Activated CD4-positive, alpha-beta T cell treated with anti-CD3 and anti-CD28 coated beads, Interleukin-2, amount 10 ng/mL, durations not matched to agents 24 days and 14 days (primary cell): ENCODE data around the gene FAM13A. TPM values are rescaled to one million over a fixed set of nuclear protein-coding genes. Genes with fewer than 3 reads are reported as not detected.
A peak's percentile ranks its signal among the peaks of the same experiment; 100 is the strongest.
"Not testable (repeated sequence)": the region's sequence is repeated elsewhere in the genome, so short reads cannot be mapped to it uniquely, and the experiment has no call there.

Experiments used
- DNase-seq: peaks from one replicate; pipeline ENCODE4 v3.0.0; 2022
- H3K27ac Mint-ChIP-seq: one replicate; pipeline ENCODE4 v1.8.0; 2022; ENCODE audit warnings: mild to moderate bottlenecking, mixed read lengths
- H3K27me3 Mint-ChIP-seq: one replicate; pipeline ENCODE4 v1.8.0; 2022; ENCODE audit warnings: mixed read lengths
- H3K36me3 Mint-ChIP-seq: one replicate; pipeline ENCODE4 v1.8.0; 2022; ENCODE audit warnings: low read depth, mild to moderate bottlenecking, mixed read lengths
- H3K4me1 Mint-ChIP-seq: one replicate; pipeline ENCODE4 v1.8.0; 2021; ENCODE audit warnings: mixed read lengths
- H3K4me3 Mint-ChIP-seq: one replicate; pipeline ENCODE4 v1.8.0; 2022; ENCODE audit warnings: mild to moderate bottlenecking, moderate library complexity, mixed read lengths
- H3K9me3 Mint-ChIP-seq: one replicate; pipeline ENCODE4 v1.8.0; 2021; ENCODE audit warnings: mixed read lengths
- intact Hi-C: fragments of 100-400 bp; cut with micrococcal nuclease; formaldehyde crosslinking; loops from one replicate; pipeline ENCODE4 v1.15.1; 2023
- total RNA-seq: library from RNA; stranded (reverse); gene quantifications from 2 replicates; pipeline ENCODE4 v1.2.3, GENCODE V29; 2022

The FAM13A gene
- total RNA-seq, 1 donor from 2014 or later, result 3.0 TPM

DNA sequence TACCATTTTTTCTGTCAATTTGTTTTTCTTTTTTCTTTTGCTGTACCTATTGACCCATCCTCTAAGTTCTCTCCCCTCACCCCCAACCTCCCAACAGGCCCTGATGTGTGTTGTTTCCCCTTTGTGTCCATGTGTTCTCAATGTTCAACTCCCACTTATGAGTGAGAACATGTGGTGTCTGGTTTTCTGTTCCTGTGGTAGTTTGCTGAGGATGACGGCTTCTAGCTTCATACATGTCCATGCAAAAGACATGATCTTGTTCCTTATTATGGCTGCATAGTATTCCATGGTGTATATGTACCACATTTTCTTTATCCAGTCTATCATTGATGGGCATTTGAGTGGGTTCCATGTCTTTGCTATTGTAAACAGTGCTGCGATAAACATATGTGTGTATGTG, 859 bp upstream of the FAM13A start:
- H3K27ac Mint-ChIP-seq, intact Hi-C loops, H3K27me3 Mint-ChIP-seq, H3K4me3 Mint-ChIP-seq, H3K36me3 Mint-ChIP-seq, H3K4me1 Mint-ChIP-seq, DNase-seq: not testable (repeated sequence)
- peaks cover 43% of the 10 kb centered on the region for H3K9me3 Mint-ChIP-seq

DNA sequence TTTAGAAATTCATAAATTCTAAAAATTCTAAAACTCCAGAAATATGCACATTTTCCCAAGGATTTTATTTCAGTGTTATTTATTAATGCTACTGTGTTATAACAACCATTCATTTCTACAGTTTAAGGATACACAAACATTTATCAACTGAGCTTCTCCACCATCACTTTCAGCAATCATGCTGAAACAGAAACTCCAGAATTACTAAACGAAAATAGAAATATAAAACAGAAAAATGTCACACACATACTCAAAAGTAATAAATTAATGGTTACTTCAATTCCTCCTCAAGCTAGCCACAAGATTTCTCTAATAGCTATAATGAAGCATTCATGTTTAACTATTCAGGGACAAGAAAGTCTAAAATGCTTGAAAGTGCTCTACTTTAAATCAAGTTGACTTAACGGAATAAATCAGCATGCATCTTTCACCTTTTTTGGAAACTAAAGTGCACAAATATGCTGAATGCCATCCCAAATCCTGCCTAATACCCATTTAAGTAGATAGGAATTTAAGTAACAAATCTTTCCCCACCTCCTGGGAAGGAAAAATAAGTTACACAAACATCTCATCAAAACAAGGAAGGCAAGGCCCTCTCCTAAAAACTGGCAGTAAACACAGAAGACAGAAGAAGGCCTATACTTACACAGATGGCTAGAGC, 563 bp downstream of the FAM13A start:
- peaks cover 30% of the 10 kb centered on the region for H3K9me3 Mint-ChIP-seq
- H3K4me1 Mint-ChIP-seq, result peaks cover 5% of the 10 kb centered on the region
- no peaks in the 10 kb centered on the region for H3K36me3 Mint-ChIP-seq
- intact Hi-C loops, result no loop called here
- no peak overlapping the region for H3K4me3 Mint-ChIP-seq
- no peak overlapping the region for H3K27ac Mint-ChIP-seq
- H3K27me3 Mint-ChIP-seq, result peaks cover 8% of the 10 kb centered on the region
- DNase-seq, result no peak

DNA sequence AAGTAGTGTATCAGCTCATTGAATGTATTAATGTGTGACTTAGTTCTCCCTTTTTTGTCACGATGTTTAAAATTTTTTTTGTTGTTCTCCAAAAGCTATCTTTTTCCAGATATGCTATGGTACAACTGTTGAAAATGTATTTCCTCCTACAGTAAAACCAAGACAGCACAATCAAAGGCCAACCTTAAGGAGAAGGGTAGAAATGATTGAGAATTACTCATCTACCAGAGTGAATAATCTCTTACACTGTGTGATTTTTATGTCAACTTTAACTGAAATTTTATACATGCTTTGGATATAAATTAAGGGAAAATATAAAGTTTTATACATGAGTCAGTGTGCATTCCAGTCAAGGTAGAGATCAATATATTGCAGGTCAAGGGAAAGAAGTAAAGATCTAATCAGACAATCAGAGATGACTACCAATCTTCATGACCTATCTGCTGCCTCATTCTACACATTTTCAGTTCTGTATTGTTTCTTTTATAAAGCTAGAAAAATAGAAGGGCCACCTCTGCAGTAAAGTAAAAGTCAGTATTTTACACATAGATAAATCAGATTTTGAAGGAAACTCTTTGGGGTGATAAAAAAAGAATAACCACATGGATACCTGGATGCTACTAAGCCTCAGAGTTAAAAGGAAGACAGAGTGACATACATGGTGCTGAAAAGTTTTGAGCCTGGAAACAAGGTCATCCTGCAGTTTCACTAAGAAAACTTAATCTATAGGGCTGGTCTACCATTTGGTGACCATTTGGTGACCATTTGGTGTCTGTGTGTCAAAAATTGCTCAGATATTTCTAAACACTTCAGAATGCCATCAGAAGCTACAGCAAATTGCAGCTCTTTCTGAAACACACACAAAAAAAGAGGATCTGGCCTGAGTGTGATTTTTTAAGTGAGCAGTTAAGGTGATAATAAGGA, 1.6 kb downstream of the FAM13A start:
- Mint-ChIP-seq H3K27me3 (peaks cover 2% of the 10 kb centered on the region), H3K36me3 (no peaks in the 10 kb centered on the region), H3K27ac (peak overlapping the region; percentile 26), H3K4me3 (no peak overlapping the region), H3K9me3 (peaks cover 23% of the 10 kb centered on the region), H3K4me1 (peaks cover 5% of the 10 kb centered on the region)
- intact Hi-C loops, result no loop called here
- DNase-seq, result no peak

DNA sequence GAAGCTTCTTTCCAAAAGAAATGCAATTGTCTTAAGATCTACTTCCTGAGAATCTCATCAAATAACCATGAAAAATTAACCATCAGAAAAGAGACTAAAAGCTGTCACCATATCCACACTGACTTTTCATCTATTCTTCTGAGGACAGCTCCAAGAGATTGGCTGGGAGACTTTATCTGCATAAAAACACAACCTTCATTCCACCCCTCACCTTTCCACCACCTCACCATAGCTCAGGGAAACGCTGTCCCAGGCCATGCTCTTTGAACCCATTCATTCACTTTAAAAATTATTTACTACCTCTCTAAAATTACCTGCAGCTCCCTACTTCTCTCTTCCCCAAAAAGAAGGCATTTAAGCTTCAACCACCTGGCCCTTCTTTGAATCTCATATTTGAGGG, 2.4 kb downstream of the FAM13A start:
- Mint-ChIP-seq H3K27ac (no peak overlapping the region), H3K36me3 (no peaks in the 10 kb centered on the region), H3K9me3 (peaks cover 19% of the 10 kb centered on the region), H3K4me1 (peaks cover 5% of the 10 kb centered on the region), H3K4me3 (no peak overlapping the region), H3K27me3 (peaks cover 2% of the 10 kb centered on the region)
- no peak for DNase-seq
- intact Hi-C loops, result no loop called here

DNA sequence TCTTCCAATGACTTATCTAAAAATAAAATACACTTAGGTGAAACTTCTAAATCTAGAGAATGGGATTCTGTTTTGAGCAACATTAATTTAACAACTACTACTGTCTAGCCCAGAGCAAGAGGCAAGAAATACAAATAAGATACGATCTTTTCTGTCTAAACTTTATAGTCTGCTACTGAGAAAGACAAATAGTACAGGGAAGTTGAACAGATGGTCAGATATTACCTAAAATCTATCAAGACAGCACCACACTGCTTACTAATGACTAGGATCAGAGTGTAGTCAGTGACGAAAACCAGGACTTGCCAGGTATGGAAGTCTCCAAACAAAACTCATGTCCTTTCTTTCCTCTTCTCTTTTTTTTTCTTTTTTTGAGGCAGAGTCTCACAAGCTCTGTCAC, 7.1 kb downstream of the FAM13A start:
- peaks cover 4% of the 10 kb centered on the region for H3K27me3 Mint-ChIP-seq
- H3K4me1 Mint-ChIP-seq, result no peaks in the 10 kb centered on the region
- no peak overlapping the region for H3K4me3 Mint-ChIP-seq
- intact Hi-C loops, result no loop called here
- DNase-seq, result no peak
- no peak overlapping the region for H3K27ac Mint-ChIP-seq
- peaks cover 5% of the 10 kb centered on the region for H3K9me3 Mint-ChIP-seq
- H3K36me3 Mint-ChIP-seq, result no peaks in the 10 kb centered on the region

DNA sequence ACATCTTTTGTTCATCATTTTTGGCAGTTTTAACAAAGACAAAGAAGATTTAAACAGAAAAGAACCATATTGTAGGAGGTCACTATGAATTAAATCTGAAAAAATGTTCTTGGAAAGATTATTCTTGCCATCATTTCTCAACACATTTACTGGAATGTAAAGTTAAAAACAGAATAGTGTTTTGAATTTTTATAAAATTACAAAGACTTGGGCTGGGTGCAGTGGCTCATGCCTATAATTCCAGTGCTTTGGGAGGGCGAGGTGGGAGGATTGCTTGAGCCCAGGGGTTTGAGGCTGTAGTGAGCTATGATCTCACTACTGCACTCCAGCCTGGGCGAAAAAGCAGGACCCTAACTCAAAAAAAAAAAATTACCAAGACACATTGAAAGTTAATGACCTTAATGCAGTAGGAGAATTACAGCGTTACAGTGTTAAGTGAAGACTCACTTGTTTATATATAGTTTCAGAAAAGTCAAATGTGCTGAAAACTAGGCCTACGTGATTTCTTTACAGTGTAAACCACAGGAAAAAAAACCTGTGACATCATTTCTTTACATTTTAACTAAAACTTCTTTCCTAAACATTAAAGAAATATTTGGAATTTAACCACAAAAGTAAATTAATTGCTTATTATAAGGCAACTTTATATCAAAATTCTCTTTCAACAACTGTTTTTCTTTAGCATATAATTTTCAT, 7.9 kb downstream of the FAM13A start:
- H3K27me3 Mint-ChIP-seq, result peaks cover 7% of the 10 kb centered on the region
- H3K4me1 Mint-ChIP-seq, result no peaks in the 10 kb centered on the region
- H3K4me3 Mint-ChIP-seq, result no peak overlapping the region
- DNase-seq, result no peak
- no peaks in the 10 kb centered on the region for H3K36me3 Mint-ChIP-seq
- peaks cover 5% of the 10 kb centered on the region for H3K9me3 Mint-ChIP-seq
- no peak overlapping the region for H3K27ac Mint-ChIP-seq
- intact Hi-C loops, result no loop called here

DNA sequence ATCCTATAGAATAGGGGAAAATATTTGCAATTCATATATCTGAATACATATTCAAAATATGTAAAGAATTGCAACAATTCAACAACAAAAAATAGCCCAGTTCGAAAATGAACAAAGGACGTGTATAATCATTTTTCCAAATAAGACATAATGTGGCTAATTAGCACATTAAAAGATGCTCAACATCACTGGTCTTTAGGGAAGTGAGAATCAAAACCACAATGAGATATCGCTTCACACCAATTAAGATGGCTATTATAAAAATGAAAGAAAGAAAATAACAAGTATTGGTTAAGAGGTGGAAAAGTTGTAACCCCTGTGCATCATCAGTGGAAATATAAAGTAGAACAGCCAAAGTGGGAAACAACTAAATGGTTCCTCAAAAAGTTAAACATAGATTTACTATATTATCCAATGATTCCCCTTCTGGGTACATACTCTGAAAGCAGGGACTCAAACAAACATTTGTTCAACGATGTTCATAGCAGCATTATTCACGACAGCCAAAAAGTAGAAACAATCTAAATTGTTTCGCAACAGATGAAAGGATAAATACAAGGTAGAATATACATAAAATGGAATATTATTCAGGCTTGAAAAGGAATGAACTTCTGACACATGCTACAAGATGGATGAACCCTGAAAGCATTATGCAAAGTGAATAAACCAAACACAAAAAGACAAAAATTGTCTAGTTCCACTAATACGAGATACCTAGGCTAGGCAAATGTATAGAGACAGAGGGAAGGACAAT, 12.7 kb downstream of the FAM13A start:
- Mint-ChIP-seq H3K9me3 (no peaks in the 10 kb centered on the region), H3K4me1 (no peaks in the 10 kb centered on the region), H3K27me3 (peaks cover 11% of the 10 kb centered on the region), H3K4me3 (no peak overlapping the region), H3K36me3 (no peaks in the 10 kb centered on the region), H3K27ac (no peak overlapping the region)
- DNase-seq, result no peak
- intact Hi-C loops, result no loop called here

DNA sequence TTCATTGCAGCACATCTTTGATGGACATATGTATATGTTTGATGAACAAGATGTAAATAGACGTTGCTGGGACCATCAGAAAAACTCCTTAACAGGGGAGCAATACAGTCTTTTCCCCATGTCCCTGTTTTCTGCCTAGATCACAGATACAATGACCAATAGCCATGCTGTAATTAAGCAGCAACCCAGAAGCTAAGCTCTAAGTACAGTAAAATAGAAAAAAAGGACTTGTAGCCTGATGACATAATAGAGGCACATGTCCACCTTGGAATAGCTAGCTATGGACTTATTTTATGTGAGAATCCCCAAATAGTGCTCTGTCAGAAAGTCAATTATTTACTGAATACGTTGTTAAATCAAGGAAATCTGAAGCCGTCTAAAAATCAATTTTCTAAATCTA, 14.9 kb downstream of the FAM13A start:
- H3K9me3 Mint-ChIP-seq, result peaks cover 5% of the 10 kb centered on the region
- intact Hi-C loops, result no loop called here
- H3K4me1 Mint-ChIP-seq, result no peaks in the 10 kb centered on the region
- no peaks in the 10 kb centered on the region for H3K36me3 Mint-ChIP-seq
- no peak for DNase-seq
- H3K4me3 Mint-ChIP-seq, result no peak overlapping the region
- no peak overlapping the region for H3K27ac Mint-ChIP-seq
- H3K27me3 Mint-ChIP-seq, result peaks cover 11% of the 10 kb centered on the region

DNA sequence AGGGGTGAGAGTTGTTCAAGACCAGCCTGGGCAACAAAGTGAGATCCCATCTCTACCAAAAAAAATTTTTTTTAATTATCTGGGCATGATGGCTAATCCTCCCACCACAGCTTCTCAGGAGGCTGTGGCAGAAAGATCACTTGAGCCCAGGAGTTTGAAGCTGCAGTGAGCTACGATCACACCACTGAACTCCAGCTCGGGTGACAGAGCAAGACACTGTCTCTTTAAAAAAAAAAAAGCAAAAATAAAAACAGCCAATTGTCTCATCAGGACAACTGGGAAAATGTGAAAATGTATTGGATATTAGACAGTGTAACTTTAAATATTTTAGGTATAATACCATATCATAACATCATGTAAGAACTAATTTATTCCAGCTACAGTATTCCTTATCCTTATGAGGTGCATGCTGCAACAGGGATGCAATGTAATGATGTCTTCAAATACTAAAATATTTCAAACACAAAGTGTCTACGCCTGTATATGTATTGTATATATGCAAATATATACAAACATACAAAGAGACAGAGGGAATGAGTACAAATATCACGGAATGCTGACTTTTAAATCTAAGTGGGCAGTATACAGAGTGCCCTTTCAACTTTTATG, 17.2 kb downstream of the FAM13A start:
- H3K36me3 Mint-ChIP-seq, result no peaks in the 10 kb centered on the region
- intact Hi-C loops, result no loop called here
- H3K4me1 Mint-ChIP-seq, result no peaks in the 10 kb centered on the region
- H3K27me3 Mint-ChIP-seq, result peaks cover 9% of the 10 kb centered on the region
- H3K9me3 Mint-ChIP-seq, result peaks cover 9% of the 10 kb centered on the region
- DNase-seq, result no peak
- H3K4me3 Mint-ChIP-seq, result no peak overlapping the region
- no peak overlapping the region for H3K27ac Mint-ChIP-seq

DNA sequence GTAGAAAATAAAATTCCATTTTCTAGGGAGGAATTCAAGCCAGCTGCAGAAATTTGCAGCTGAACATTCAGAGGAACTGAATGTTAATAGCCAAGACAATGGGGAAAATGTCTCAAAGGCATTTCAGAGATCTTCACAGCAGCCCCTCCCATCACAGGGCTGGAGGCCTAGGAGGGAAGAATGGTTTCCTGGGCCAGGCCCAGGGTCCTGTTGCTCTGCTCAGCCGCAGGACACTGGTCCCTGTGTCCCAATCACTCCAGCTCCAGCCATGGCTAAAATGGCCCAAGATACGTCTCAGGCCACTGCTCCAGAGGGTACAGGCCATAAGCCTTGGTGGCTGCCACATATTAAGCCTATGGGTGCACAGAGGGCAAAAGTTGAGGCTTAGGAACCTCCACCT, 20.4 kb downstream of the FAM13A start:
- Mint-ChIP-seq H3K9me3 (peaks cover 14% of the 10 kb centered on the region), H3K36me3 (no peaks in the 10 kb centered on the region), H3K27me3 (peaks cover 5% of the 10 kb centered on the region), H3K4me3 (no peak overlapping the region), H3K27ac (no peak overlapping the region), H3K4me1 (no peaks in the 10 kb centered on the region)
- intact Hi-C loops, result no loop called here
- DNase-seq, result no peak

DNA sequence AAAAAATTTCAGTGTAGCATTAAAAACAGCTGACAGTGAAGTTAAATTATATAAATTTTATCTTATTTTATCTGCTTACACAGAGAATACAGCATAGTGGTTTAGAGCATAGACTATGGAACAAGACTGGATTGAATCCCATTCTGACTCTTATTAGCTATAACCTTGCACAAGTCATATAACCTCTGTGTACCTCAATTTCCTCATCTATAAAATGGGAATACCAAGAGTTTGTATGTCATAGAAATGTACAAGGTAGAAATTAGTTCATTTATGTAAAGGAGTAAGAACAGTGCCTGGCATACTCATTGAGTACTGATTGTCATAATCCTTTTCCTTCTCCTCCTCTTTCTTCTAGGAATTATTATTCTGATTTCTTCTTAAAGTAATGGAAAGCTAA, 25.7 kb downstream of the FAM13A start:
- peaks cover 10% of the 10 kb centered on the region for H3K9me3 Mint-ChIP-seq
- no peak overlapping the region for H3K4me3 Mint-ChIP-seq
- intact Hi-C loops, result no loop called here
- H3K36me3 Mint-ChIP-seq, result no peaks in the 10 kb centered on the region
- H3K27ac Mint-ChIP-seq, result no peak overlapping the region
- H3K4me1 Mint-ChIP-seq, result no peaks in the 10 kb centered on the region
- no peak for DNase-seq
- H3K27me3 Mint-ChIP-seq, result peaks cover 11% of the 10 kb centered on the region

DNA sequence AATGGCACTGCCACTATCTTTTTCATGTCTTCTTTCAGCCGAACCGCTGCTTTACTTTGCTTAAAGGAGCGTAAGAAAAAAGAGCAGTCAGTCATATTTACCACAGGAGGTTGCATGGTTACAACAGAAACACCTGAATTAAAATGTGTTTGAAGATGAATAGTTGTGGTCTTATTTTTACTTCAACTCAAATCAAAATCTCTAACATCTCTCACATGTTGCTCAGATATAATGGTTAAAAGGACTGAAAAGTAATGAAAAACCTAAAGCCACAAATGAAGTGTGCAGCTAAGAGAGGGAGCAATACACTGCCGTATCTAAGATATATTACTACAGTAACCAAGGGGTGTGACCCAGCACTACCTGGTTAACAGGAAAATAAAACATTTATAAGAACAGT, 27.4 kb downstream of the FAM13A start:
- Mint-ChIP-seq H3K36me3 (no peaks in the 10 kb centered on the region), H3K27ac (no peak overlapping the region), H3K27me3 (peaks cover 11% of the 10 kb centered on the region), H3K4me1 (no peaks in the 10 kb centered on the region), H3K9me3 (peaks cover 5% of the 10 kb centered on the region), H3K4me3 (no peak overlapping the region)
- DNase-seq, result no peak
- intact Hi-C loops, result no loop called here

DNA sequence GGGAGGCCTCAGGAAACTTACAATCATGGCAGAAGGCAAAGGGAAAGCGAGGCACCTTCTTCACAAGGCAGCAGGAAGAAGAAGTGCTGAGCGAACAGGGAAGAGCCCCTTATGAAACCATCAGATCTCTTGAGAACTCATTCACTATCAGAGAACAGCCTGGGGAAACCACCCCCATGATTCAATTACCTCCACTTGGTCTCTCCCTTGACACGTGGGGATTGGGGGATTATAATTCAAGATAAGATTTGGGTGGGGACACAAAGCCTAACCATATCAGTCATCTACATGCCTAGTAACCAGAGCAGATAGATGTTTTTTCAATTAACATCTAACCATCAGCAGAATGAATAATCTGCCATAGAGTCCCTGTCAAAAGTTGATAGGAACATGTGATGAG, 30.4 kb downstream of the FAM13A start:
- Mint-ChIP-seq H3K4me1 (peaks cover 2% of the 10 kb centered on the region), H3K9me3 (no peaks in the 10 kb centered on the region), H3K27me3 (peaks cover 6% of the 10 kb centered on the region), H3K36me3 (no peaks in the 10 kb centered on the region), H3K27ac (no peak overlapping the region), H3K4me3 (no peak overlapping the region)
- intact Hi-C loops, result loop anchor here (2.0 kb wide), 1 partner anchor 84 kb away; the partner anchor contains the start of gene TIGD2
- DNase-seq, result no peak
